ENCODE data around the gene MAP2K2. TPM values are rescaled to one million over a fixed set of nuclear protein-coding genes. Genes with fewer than 3 reads are reported as not detected.

The MAP2K2 gene
- total RNA-seq, 1 donor = 233 TPM

- Histone ChIP-seq H3K4me1 (ENCODE audit: insufficient read depth, low read length) (peaks cover 26% of the 10 kb centered on the region), H3K4me2 (ENCODE audit: insufficient read depth, low read length) (no peak overlapping the region), H4K20me1 (ENCODE audit: insufficient read depth, low read length) (peaks cover 61% of the 10 kb centered on the region), H3K79me2 (ENCODE audit: insufficient read depth, low read length) (peaks cover 78% of the 10 kb centered on the region), H2AFZ (ENCODE audit: low read length) (no peak overlapping the region), H3K27me3 (ENCODE audit: insufficient read depth, low read length) (no peaks in the 10 kb centered on the region), H3K36me3 (ENCODE audit: insufficient read depth, low read length) (peaks cover 30% of the 10 kb centered on the region), H3K27ac (ENCODE audit: low read depth, low read length) (no peak overlapping the region), H3K4me3 (ENCODE audit: insufficient read depth, low read length) (no peak overlapping the region), H3K9me3 (ENCODE audit: low read depth, low read length) (no peaks in the 10 kb centered on the region)
- TF ChIP-seq, protein P1, sequence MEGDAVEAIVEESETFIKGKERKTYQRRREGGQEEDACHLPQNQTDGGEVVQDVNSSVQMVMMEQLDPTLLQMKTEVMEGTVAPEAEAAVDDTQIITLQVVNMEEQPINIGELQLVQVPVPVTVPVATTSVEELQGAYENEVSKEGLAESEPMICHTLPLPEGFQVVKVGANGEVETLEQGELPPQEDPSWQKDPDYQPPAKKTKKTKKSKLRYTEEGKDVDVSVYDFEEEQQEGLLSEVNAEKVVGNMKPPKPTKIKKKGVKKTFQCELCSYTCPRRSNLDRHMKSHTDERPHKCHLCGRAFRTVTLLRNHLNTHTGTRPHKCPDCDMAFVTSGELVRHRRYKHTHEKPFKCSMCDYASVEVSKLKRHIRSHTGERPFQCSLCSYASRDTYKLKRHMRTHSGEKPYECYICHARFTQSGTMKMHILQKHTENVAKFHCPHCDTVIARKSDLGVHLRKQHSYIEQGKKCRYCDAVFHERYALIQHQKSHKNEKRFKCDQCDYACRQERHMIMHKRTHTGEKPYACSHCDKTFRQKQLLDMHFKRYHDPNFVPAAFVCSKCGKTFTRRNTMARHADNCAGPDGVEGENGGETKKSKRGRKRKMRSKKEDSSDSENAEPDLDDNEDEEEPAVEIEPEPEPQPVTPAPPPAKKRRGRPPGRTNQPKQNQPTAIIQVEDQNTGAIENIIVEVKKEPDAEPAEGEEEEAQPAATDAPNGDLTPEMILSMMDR (IDR thresholded peaks at IDR 0.05; ENCODE audit: extremely low read depth, low read depth, low read length) = no peak
- peak; percentile 71 for DNase-seq (ENCODE audit: insufficient read length, low spot score, missing footprints)
Measured at GRCh38 chr19:4119763-4120162, 4.2 kb downstream of the MAP2K2 start.

DNA sequence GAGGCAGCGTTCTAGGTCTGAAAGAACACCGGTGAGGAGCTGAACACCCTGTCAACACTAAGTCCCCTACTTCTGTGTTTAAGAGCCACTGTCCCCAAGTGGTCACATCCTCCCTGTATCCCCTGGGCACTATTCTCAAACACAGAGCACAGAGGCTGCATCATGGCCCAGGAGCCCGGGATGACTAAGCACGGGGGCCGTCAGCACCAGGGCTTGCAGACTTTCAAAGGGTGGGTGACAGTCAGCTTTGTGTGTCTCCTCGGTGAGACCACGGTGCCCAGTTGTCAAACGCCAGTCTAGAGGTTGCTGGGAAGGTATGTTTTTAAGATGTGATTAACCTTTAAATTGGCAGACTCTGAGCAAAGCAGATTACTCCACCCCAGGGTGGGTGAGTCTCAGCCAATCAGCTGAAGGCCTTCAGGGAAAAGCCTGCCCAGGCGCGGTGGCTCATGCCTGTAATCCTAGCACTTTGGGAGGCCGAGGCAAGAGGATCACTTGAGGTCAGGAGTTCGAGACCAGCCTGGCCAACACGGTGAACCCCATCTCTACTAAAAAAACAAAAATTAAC, 8.0 kb downstream of the MAP2K2 start:
- H3K27ac ChIP-seq (ENCODE audit: low read depth, low read length) = no peak overlapping the region
- peaks cover 67% of the 10 kb centered on the region for H4K20me1 ChIP-seq (ENCODE audit: insufficient read depth, low read length)
- H3K4me2 ChIP-seq (ENCODE audit: insufficient read depth, low read length) = no peak overlapping the region
- H3K4me3 ChIP-seq (ENCODE audit: insufficient read depth, low read length) = no peak overlapping the region
- peak; percentile 49 for DNase-seq (ENCODE audit: insufficient read length, low spot score, missing footprints)
- TF ChIP-seq, protein P1 (IDR thresholded peaks at IDR 0.05; ENCODE audit: extremely low read depth, low read depth, low read length) = no peak
- no peaks in the 10 kb centered on the region for H3K9me3 ChIP-seq (ENCODE audit: low read depth, low read length)
- peaks cover 73% of the 10 kb centered on the region for H3K79me2 ChIP-seq (ENCODE audit: insufficient read depth, low read length)
- H3K27me3 ChIP-seq (ENCODE audit: insufficient read depth, low read length) = no peaks in the 10 kb centered on the region
- no peak overlapping the region for H2AFZ ChIP-seq (ENCODE audit: low read length)
- H3K4me1 ChIP-seq (ENCODE audit: insufficient read depth, low read length) = peaks cover 13% of the 10 kb centered on the region
- peaks cover 60% of the 10 kb centered on the region for H3K36me3 ChIP-seq (ENCODE audit: insufficient read depth, low read length)

DNA sequence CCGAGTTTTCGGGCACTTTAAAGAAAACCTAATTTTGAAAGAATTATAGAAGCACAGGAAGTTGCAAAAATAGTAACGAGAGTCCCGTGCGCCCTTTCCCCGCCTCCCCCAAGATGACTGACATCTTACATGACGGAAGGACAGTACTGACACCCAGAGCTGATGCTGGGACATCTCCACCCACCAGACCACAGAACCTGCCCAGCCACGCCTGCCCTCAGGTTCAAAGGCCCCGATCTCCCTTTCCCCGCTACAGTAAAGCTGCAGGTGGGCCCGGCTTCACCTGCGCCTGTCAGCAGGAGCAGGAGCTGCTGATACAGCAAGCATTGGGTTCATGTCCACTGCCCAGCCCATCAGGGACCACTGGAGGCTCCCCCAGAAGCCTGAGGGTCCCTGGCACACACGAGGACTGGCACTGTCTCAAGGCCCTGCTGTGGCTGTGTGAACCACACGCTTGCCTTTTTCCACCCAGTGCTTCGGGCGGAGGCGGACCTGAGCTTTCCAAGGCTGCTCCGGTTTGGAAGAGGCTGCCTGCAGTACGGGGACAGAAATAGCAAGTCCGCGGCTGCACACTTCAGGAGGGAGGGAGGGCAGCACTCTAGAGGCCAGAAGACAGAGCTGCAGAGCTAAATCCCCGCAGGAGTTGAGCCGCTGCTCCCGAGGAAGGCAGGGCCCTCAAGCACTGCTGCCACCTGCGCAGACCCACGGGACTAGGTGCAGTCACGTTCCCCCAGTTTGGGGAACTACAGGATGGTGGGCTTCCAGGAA, 8.7 kb downstream of the MAP2K2 start:
- TF ChIP-seq, protein P1 (IDR thresholded peaks at IDR 0.05; ENCODE audit: extremely low read depth, low read depth, low read length) = no peak
- Histone ChIP-seq H4K20me1 (ENCODE audit: insufficient read depth, low read length) (peaks cover 60% of the 10 kb centered on the region), H3K9me3 (ENCODE audit: low read depth, low read length) (no peaks in the 10 kb centered on the region), H3K4me1 (ENCODE audit: insufficient read depth, low read length) (peaks cover 6% of the 10 kb centered on the region), H3K36me3 (ENCODE audit: insufficient read depth, low read length) (peaks cover 64% of the 10 kb centered on the region), H3K27me3 (ENCODE audit: insufficient read depth, low read length) (no peaks in the 10 kb centered on the region), H3K79me2 (ENCODE audit: insufficient read depth, low read length) (peaks cover 72% of the 10 kb centered on the region), H3K4me3 (ENCODE audit: insufficient read depth, low read length) (no peak overlapping the region), H2AFZ (ENCODE audit: low read length) (no peak overlapping the region), H3K27ac (ENCODE audit: low read depth, low read length) (no peak overlapping the region), H3K4me2 (ENCODE audit: insufficient read depth, low read length) (no peak overlapping the region)
- peak; percentile 58 for DNase-seq (ENCODE audit: insufficient read length, low spot score, missing footprints)

GRCh38 chr19:4114181-4114580, 9.7 kb downstream of the MAP2K2 start:
- H3K9me3 ChIP-seq (ENCODE audit: low read depth, low read length) = no peaks in the 10 kb centered on the region
- H3K79me2 ChIP-seq (ENCODE audit: insufficient read depth, low read length) = peaks cover 62% of the 10 kb centered on the region
- TF ChIP-seq, protein P1 (IDR thresholded peaks at IDR 0.05; ENCODE audit: extremely low read depth, low read depth, low read length) = no peak
- no peak overlapping the region for H3K4me2 ChIP-seq (ENCODE audit: insufficient read depth, low read length)
- peaks cover 4% of the 10 kb centered on the region for H3K4me1 ChIP-seq (ENCODE audit: insufficient read depth, low read length)
- no peak for DNase-seq (ENCODE audit: insufficient read length, low spot score, missing footprints)
- peaks cover 64% of the 10 kb centered on the region for H3K36me3 ChIP-seq (ENCODE audit: insufficient read depth, low read length)
- H3K27ac ChIP-seq (ENCODE audit: low read depth, low read length) = no peak overlapping the region
- H4K20me1 ChIP-seq (ENCODE audit: insufficient read depth, low read length) = peaks cover 50% of the 10 kb centered on the region
- H3K4me3 ChIP-seq (ENCODE audit: insufficient read depth, low read length) = no peak overlapping the region
- H3K27me3 ChIP-seq (ENCODE audit: insufficient read depth, low read length) = no peaks in the 10 kb centered on the region
- no peak overlapping the region for H2AFZ ChIP-seq (ENCODE audit: low read length)

Data from osteoblast (primary cell).